GM04503 (cell line): ENCODE measurements around the gene SUGT1.
"Not testable (repeated sequence)": the region's sequence is repeated elsewhere in the genome, so short reads cannot be mapped to it uniquely, and the experiment has no call there.

ENCODE experiments used
- DNase-seq: peaks from one replicate; pipeline ENCODE4 v3.0.0-alpha.2; 2012; ENCODE audit warnings: low read depth

SUGT1 gene

DNA sequence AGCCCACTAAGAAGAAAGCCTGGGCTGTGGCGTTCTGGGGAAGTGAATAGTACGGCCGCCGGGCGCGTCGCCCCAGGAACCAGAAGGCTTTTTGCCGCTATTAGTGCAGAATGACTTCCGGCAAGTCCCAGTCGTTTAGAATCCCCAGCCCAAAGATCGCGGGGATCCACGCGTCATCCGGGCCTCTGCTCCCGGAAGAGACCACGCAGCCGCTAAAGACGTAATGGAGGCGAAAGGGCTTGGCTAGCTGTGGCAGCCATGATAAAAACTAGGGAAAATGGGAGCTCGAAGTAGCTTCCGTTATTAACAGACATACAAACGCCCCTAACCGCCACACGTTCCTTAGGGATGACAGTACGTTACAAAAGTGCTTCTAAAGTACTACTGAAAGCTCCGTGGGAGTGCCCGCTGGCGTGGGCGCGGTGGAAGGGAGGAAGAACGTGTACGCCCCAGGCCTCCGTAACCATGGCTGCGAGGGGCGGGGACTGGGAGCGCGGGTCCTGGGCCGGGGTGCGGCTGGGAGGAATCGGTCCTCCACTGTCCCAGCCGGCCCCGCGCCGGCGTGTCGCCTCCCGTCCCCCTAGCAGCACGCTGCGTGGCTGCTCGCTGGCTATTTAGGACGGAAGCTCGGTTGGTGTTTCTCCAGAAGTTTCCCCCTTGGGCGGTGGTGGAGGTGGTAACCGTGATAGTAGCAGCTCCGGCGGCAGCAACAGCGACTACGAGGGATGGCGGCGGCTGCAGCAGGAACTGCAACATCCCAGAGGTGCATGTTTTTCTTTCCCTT, at the start of gene SUGT1:
TSS of gene SUGT1 (plus strand) at position 641 of the 784 bp plus-strand sequence. CDS start at position 726, 85 bp downstream.
- DNase-seq, result peak; percentile 92

DNA sequence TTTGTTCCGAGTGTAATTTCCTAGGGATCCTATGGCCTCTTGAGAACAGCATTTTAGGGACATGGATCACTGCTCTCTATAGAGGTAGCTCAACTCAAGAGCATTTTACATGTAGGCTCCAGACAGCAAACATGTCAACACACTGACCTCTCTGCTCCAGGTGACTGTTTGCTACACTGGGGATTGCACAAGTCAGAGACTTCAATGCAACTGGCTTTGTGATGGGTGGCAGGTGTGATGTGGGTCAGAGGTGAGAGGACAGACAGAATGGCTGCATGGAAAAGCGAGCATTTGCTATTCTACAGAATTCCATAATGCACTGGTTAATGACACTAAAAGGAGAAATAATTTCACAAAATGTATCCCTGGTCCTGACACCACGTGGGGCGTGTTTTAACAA, 49.3 kb upstream of the SUGT1 start:
- DNase-seq, result not testable (repeated sequence)

DNA sequence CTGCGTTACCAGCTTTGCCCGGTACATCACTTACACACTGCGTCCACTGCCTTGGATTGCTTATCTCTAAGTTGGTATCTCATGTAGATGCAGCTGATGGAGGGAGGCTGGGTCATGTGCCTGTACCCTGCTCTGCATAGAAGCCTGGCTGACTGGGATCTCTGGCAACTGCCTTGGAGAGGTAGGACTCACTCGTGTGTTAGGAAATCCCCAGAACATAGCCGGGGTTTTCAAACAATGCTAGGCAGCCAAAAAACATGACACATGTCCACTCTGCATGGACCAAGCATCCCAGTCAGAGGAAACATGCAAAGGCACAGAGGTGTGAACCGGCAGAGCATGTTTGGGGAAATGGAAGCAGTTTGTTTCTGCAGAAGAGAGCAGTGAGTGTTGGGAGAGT, 46.5 kb upstream of the SUGT1 start:
- not testable (repeated sequence) for DNase-seq

DNA sequence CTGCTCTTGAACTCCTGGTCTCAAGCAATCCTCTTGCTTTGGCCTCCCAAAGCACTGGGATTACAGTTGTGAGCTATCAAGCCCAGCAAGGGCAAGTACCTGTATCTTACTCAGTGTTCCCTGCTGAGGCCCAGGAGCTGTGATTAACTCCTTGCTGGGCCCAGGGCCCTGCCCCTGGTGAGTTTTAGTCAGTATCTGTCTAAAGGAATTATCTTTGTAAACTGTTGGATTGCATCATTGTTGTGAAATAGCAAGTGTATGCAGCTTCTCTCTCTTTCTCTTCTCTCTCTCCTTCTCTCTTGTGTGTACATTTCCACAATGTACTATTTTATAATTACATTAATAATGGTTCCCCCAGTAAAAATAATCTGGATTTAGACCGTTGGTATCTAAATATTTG, 45.8 kb upstream of the SUGT1 start:
- DNase-seq, result not testable (repeated sequence)

GRCh38 chr13:52608184-52608583, 44.5 kb upstream of the SUGT1 start:
- not testable (repeated sequence) for DNase-seq

DNA sequence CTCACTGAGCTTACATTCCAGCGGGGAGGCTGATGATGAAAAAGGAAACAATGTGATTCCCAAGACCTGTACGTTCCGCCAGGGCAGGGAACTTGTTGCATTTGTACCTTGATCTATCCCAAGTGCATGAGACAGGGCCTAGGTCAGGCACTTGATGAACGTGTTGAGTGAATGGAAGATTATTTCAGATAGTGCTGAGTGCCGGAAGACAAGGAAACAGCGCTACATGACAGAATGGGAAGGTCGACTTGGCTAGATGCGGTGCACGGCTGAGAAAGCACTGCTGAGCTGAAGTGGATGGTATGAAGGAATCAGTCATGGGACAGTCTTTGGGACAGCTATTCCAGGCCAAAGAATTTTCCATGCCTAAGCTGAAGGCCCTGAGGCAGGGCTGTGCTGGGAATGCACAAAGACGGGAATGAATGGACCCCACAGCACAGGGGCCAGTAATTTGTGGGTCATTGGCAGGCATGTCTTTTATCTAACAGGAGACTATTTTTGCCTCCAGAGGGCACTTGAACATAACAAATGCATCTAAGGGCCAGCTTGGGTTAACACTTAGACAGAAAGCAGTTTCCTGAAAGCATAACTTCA, 43.5 kb upstream of the SUGT1 start:
- not testable (repeated sequence) for DNase-seq

- not testable (repeated sequence) for DNase-seq
Observed at GRCh38 chr13:52610158-52610557, 42.5 kb upstream of the SUGT1 start.

GRCh38 chr13:52615134-52615801, 37.4 kb upstream of the SUGT1 start:
- DNase-seq, result no peak

GRCh38 chr13:52615812-52616211, 36.8 kb upstream of the SUGT1 start:
- no peak for DNase-seq

- peak; percentile 42 for DNase-seq
Observed at GRCh38 chr13:52617070-52618060, 35.3 kb upstream of the SUGT1 start.

DNA sequence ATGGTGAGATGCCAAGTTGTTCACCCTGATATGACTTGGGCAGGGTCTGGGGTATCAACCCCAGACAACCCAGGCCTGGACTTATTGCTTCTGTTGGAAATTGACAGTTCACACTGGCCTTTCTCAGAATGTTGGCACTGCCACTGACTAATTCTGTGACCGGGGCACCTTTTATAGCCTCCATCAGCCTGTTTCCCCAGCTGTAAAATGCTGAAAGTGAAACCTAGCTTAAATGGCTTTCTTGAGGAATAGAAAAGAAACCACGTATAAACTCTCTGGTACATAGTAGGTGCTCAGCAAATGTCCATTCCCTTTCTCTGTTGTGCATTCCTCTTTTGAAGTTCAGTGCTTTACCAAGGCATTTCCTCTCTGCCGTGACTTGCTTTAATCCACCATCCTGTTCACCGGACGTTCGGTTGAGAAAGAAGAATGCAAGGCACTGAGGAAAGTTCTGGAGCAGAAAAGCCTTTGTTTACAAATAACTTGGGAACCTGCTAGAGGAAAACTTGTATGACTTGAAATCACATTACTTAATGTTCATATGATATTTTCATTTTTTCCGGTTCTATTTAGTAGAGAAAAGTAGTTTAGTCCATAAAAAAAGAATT, 21.4 kb upstream of the SUGT1 start:
- not testable (repeated sequence) for DNase-seq

- DNase-seq, result no peak
Observed at GRCh38 chr13:52638666-52639328, 13.8 kb upstream of the SUGT1 start.

DNA sequence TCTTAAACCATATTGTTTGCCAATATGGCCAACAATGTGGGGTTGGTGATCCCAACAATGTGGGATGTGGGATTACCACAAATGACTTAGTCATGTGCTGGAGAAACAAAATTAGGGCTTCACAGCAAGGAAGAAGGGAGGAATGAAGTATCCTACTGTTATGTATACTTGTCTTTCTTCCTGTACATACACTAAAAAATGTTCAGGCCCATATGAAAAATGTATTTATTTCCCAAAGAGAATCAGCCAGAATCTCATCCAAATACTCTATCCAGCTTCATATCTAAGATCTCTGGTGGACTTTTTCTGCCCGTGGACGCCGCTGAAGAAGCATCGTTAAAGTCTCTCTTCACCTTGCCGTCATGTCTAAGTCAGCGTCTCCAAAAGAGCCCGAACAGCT, 10.5 kb upstream of the SUGT1 start, which contains the start of gene HNRNPA1L2:
TSS of gene HNRNPA1L2 (plus strand) at position 301 of the 400 bp plus-strand sequence. CDS start at position 363, 62 bp downstream.
- no peak for DNase-seq

- no peak for DNase-seq
Observed at GRCh38 chr13:52644108-52644507, 8.5 kb upstream of the SUGT1 start.

- DNase-seq, result no peak
Observed at GRCh38 chr13:52646967-52647366, 5.7 kb upstream of the SUGT1 start.

DNA sequence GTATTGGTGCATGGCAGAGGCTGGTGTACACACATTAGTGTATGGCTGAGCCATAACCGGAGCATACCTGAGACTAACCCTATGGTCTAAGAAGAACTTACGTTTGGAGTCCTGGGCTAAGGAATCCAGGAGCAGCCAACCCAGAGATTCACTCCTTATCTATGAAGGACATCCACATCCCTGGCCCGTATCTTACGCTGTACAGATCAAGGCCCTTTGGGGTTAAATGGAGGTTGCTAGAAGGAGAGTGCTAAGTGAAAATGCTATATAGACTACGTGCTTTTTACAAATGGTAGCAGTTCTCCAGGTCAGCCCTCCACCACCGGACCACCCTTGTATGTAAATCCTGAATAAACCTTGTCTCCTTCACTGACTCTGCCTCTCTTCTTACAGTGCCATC, 1.9 kb upstream of the SUGT1 start:
- DNase-seq, result no peak

DNA sequence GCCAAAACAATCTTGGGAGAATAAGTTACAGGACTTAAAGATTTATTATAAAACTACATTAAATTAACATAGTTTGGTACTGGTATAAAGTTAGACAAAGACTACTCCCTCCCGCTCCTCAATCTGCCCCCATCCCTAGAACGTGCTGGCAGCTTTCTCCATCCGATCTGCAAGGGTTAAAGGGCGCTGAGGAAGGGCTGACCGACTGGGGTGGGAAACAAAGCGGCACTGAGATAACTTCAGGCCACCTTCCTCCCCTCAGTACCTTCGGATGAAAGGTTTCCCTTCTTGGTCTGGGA, 790 bp upstream of the SUGT1 start:
- DNase-seq, result no peak

GRCh38 chr13:52652980-52653303, 306 bp downstream of the SUGT1 start:
- DNase-seq, result no peak

DNA sequence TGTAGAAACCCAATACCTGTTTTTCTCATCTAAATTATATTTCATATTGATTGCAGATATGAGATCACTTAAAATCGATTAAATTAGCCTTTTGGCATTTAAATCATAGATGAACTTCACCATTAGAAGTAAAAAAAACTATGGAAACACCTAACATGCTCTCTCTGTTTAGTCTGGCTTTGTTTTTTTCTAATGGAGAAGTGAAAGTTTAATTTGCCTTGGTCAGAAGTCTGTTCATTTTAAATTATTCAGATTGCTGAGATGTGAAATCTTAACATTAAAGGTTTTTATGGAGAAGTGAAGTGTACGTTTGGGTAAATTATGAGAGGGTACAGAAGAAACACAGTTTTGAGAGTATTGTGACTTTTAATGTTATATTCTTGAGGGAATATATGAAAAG, 6.7 kb downstream of the SUGT1 start:
- DNase-seq, result no peak

DNA sequence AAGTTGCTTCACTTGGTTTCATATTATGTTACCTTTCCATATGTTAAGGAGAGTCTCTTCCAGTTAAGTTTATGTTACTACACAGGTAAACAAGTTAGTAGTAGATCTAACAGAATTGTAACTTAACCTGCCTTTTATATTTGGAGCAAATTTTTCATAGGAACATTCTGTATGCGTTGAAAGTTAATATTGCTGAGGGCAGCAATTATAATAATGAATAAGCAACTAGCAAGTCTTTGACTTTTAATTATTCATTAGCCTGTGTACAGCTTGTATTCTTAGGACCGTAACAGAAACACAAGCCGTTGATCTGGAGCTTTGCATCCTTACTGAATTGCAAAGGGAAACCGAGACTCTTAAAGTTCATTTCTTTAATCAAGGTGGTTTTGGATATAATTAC, 11.6 kb downstream of the SUGT1 start:
- no peak for DNase-seq

- no peak for DNase-seq
Observed at GRCh38 chr13:52665325-52665724, 12.7 kb downstream of the SUGT1 start.
